Suprapubic skin (tissue), 4 donors: ENCODE data around the gene TFF1. TPM values are rescaled to one million over a fixed set of nuclear protein-coding genes. Genes with fewer than 3 reads are reported as not detected.

Experiments
- DNase-seq, 2 donors: peaks; one replicate each; pipeline ENCODE4 v3.0.0-alpha.2; 2019; ENCODE audit warnings: low spot score in 2 of 2
- H3K27ac ChIP-seq: fragments of 200-600 bp; sonication (generic); one replicate; pipeline ENCODE4 v1.5.1; 2019
- H3K27me3 ChIP-seq: fragments of 200-600 bp; sonication (generic); one replicate; pipeline ENCODE4 v1.5.1; 2019
- H3K36me3 ChIP-seq: fragments of 200-600 bp; sonication (generic); one replicate; pipeline ENCODE4 v1.5.1; 2019
- H3K4me1 ChIP-seq: fragments of 200-600 bp; sonication (generic); one replicate; pipeline ENCODE4 v1.5.1; 2019
- H3K4me3 ChIP-seq: fragments of 200-600 bp; sonication (generic); one replicate; pipeline ENCODE4 v1.5.1; 2019; ENCODE audit warnings: mild to moderate bottlenecking
- H3K9me3 ChIP-seq: fragments of 200-600 bp; sonication (generic); one replicate; pipeline ENCODE4 v1.5.1; 2019
- CTCF ChIP-seq, 2 donors: fragments of 200-600 bp in 1 of 2; fragments of 450-650 bp in 1 of 2; sonication (generic) in 1 of 2; IDR thresholded peaks; one replicate each; pipeline ENCODE4 v1.5.1; 2016 to 2019; ENCODE audit warnings: antibody characterized with exemption in 2 of 2, mild to moderate bottlenecking in 1 of 2, moderate library complexity in 1 of 2
- EP300 ChIP-seq: sonication (generic); formaldehyde crosslinking; IDR thresholded peaks from one replicate; pipeline ENCODE4 v1.6.1; 2017; ENCODE audit warnings: antibody characterized with exemption
- POLR2A ChIP-seq, 2 donors: fragments of 450-650 bp; IDR thresholded peaks; one replicate each; pipeline ENCODE4 v1.6.1; 2017; ENCODE audit warnings: antibody characterized with exemption in 2 of 2, mild to moderate bottlenecking in 2 of 2, moderate library complexity in 2 of 2
- POLR2AphosphoS5 ChIP-seq, 3 donors: sonication (generic); formaldehyde crosslinking; IDR thresholded peaks; one replicate each; pipeline ENCODE4 v1.6.1; 2017; ENCODE audit warnings: antibody characterized with exemption in 3 of 3
- WGBS: methylation state at CpG from one replicate; pipeline ENCODE4 v1.1.5; 2018; 5-methylcytosine and 5-hydroxymethylcytosine counted together
- total RNA-seq, 4 donors: library from RNA; depleted of rRNA; stranded (reverse); fragments of >200 nt; gene quantifications; one replicate each; pipeline ENCODE4 v1.1.0, GENCODE V29; 2016

Gene TFF1
- total RNA-seq, 4 donors from 2014 or later = not detected

DNA sequence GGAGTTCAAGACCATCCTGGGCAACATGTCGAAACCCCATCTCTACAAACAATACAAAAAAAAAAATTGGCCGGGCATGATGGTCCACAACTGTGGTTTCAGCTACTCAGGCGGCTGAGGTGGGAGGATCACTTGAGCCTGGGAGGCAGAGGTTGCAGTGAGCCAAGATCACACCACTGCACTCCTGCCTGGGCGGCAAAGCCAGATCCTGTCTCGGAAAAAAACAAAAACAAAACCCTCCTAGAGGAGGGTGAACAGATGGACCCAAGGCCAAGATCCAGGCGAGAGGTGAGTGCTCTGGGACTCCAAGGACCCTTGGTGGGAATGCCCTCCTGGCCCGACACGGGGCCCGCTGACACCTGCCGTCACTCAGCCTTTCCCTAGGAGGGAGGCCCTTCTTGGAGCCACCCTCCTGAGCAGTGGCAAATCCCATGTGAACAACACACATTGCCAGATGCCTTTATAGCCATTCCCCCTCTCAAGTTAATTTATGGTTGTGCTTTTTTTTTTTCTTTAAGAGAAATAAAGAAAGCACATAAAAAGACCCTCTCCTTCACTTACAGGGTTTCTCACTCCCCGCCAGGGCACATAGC, 15.9 kb downstream of the TFF1 start:
- TF ChIP-seq POLR2A (IDR thresholded peaks at IDR 0.05) (no peak), EP300 (no peak), POLR2AphosphoS5 (IDR thresholded peaks at IDR 0.05) (no peak), CTCF (IDR thresholded peaks at IDR 0.05) (no peak)
- Histone ChIP-seq H3K9me3 (no peaks in the 10 kb centered on the region), H3K4me3 (no peak overlapping the region), H3K4me1 (no peaks in the 10 kb centered on the region), H3K27ac (no peak overlapping the region), H3K27me3 (peaks cover 20% of the 10 kb centered on the region), H3K36me3 (no peaks in the 10 kb centered on the region)
- peak in 1 of 2 donors; percentile 55 for DNase-seq
- WGBS = 74% methylated on average over 11 of the region's 11 CpGs

DNA sequence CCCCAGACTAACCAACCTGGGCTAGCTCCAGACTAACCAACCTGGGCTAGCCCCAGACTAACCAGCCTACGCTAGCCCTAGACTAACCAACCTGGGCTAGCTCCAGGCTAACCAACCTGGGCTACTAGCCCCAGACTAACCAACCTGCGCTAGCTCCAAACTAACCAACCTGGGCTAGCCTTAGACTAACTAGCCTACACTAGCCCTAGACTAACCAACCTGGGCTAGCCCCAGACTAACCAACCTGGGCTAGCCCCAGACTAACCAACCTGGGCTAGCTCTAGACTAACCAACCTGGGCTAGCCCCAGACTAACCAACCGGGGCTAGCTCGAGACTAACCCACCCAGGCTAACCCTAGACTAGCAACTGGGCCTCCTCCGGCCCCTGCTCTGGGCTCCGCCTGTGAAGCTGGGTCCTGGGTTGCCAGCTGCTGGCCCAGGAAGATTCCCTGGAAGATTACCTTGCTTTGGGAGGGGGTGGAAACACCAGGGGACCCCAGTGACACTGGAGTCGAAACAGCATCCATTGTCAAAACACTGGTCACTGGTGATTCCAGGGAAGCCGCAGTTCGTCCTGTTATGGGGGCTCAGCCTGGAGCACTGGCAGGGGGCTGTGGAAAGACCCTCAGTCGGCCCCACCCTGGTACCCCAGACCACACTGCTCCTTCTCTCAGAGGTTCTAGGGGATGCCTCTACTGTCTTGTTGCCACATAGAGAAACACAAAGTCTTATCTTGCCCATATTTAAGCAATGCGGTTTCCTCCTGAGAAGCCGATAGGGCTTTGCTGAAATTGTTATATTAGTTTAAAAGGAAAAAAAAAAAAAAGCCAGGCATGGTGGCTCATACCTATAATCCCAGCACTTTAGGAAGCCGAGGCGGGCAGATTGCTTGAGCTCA, 16.7 kb downstream of the TFF1 start:
- Histone ChIP-seq H3K27me3 (peaks cover 20% of the 10 kb centered on the region), H3K4me3 (no peak overlapping the region), H3K4me1 (no peaks in the 10 kb centered on the region), H3K9me3 (no peaks in the 10 kb centered on the region), H3K36me3 (no peaks in the 10 kb centered on the region), H3K27ac (no peak overlapping the region)
- DNase-seq = peak in 1 of 2 donors; percentile 48
- 78% methylated on average over 11 of the region's 14 CpGs for WGBS
- TF ChIP-seq EP300 (no peak), POLR2AphosphoS5 (IDR thresholded peaks at IDR 0.05) (no peak), POLR2A (IDR thresholded peaks at IDR 0.05) (no peak), CTCF (IDR thresholded peaks at IDR 0.05) (no peak)

- Histone ChIP-seq H3K4me1 (no peaks in the 10 kb centered on the region), H3K36me3 (no peaks in the 10 kb centered on the region), H3K27ac (no peak overlapping the region), H3K9me3 (no peaks in the 10 kb centered on the region), H3K4me3 (no peak overlapping the region), H3K27me3 (peaks cover 20% of the 10 kb centered on the region)
- TF ChIP-seq POLR2A (IDR thresholded peaks at IDR 0.05) = no peak
- TF ChIP-seq CTCF (IDR thresholded peaks at IDR 0.05) = no peak
- no peak for TF ChIP-seq POLR2AphosphoS5 (IDR thresholded peaks at IDR 0.05)
- TF ChIP-seq EP300 = no peak
- DNase-seq = no peak
- 67% methylated on average over 1 of the region's 2 CpGs for WGBS
Measured at GRCh38 chr21:42348762-42349161, 17.6 kb downstream of the TFF1 start.

- 86% methylated on average over 26 of the region's 30 CpGs for WGBS
- H3K4me1 ChIP-seq = no peaks in the 10 kb centered on the region
- TF ChIP-seq POLR2A (IDR thresholded peaks at IDR 0.05) = no peak
- no peak for TF ChIP-seq POLR2AphosphoS5 (IDR thresholded peaks at IDR 0.05)
- TF ChIP-seq CTCF (IDR thresholded peaks at IDR 0.05) = no peak
- no peak for TF ChIP-seq EP300
- H3K4me3 ChIP-seq = no peak overlapping the region
- DNase-seq = peak in 1 of 2 donors; percentile 60
- H3K9me3 ChIP-seq = no peaks in the 10 kb centered on the region
- H3K36me3 ChIP-seq = no peaks in the 10 kb centered on the region
- peaks cover 20% of the 10 kb centered on the region for H3K27me3 ChIP-seq
- H3K27ac ChIP-seq = no peak overlapping the region
Measured at GRCh38 chr21:42347601-42348327, 18.6 kb downstream of the TFF1 start.
